A673 (cell line): ENCODE data around the gene EEF1AKMT3. TPM values are rescaled to one million over a fixed set of nuclear protein-coding genes. Genes with fewer than 3 reads are reported as not detected.

Experiments used
- BruUV-seq: library from RNA; stranded (reverse); fragments of 400-500 nt; replicated peaks from 2 replicates; lab custom pipeline; 2021; lab: Mats Ljungman, UMichigan
- CTCF ChIA-PET: fragments of 300-600 bp; sonication (Branson Sonifier 250); formaldehyde crosslinking; loops from one replicate; lab custom pipeline; 2022; ENCODE audit warnings: antibody characterized with exemption; lab: Charles Lee
- POLR2A ChIA-PET: fragments of 300-600 bp; sonication (Branson Sonifier 250); formaldehyde crosslinking; loops from one replicate; lab custom pipeline; 2022; ENCODE audit warnings: antibody characterized with exemption; ENCODE audit not compliant: low non-redundant PET; lab: Charles Lee
- DNase-seq: peaks from one replicate; pipeline ENCODE4 v3.0.0-alpha.2; 2015; ENCODE audit warnings: low spot score
- H3K27ac ChIP-seq: fragments of 200-600 bp; sonication (generic); 2 replicates; pipeline ENCODE4 v1.5.1; 2016; ENCODE audit warnings: mixed run types, low read depth, mild to moderate bottlenecking, mixed read lengths, antibody characterized with exemption, low read length; ENCODE audit not compliant: poor library complexity, severe bottlenecking
- H3K27me3 ChIP-seq: fragments of 200-600 bp; sonication (generic); replicated peaks from 2 replicates; pipeline ENCODE4 v1.6.1; 2017; ENCODE audit warnings: mixed run types, low read depth, mild to moderate bottlenecking, mixed read lengths, antibody characterized with exemption, low read length; ENCODE audit not compliant: insufficient read depth, poor library complexity
- H3K36me3 ChIP-seq: fragments of 200-600 bp; sonication (generic); 2 replicates; pipeline ENCODE4 v1.6.1; 2016; ENCODE audit warnings: mixed run types, mild to moderate bottlenecking, mixed read lengths, antibody characterized with exemption, low read length; ENCODE audit not compliant: insufficient read depth, poor library complexity, severe bottlenecking
- H3K4me1 ChIP-seq: fragments of 200-600 bp; sonication (generic); 2 replicates; pipeline ENCODE4 v1.6.1; 2017; ENCODE audit warnings: mixed run types, mild to moderate bottlenecking, mixed read lengths, antibody characterized with exemption, low read length; ENCODE audit not compliant: insufficient read depth, poor library complexity, severe bottlenecking
- H3K4me3 ChIP-seq: fragments of 200-600 bp; sonication (generic); 2 replicates; pipeline ENCODE4 v1.5.1; 2016; ENCODE audit warnings: low read depth, mixed run types, mild to moderate bottlenecking, mixed read lengths, low read length; ENCODE audit not compliant: poor library complexity, severe bottlenecking
- H3K9me3 ChIP-seq: fragments of 200-600 bp; sonication (generic); 2 replicates; pipeline ENCODE4 v1.6.1; 2016; ENCODE audit warnings: mixed run types, low read depth, mild to moderate bottlenecking, mixed read lengths, antibody characterized with exemption, low read length; ENCODE audit not compliant: poor library complexity, severe bottlenecking
- CTCF ChIP-seq: fragments of 300-800, 200-600 bp; sonication (generic); conservative IDR thresholded peaks from 2 replicates; pipeline ENCODE4 v1.5.1; 2017; ENCODE audit warnings: low read depth, mild to moderate bottlenecking, antibody characterized with exemption, low read length, moderate library complexity, mixed read lengths
- EZH2 ChIP-seq: fragments of 200-600 bp; sonication (generic); IDR thresholded peaks from 2 replicates; pipeline ENCODE4 v1.6.1; 2017; ENCODE audit warnings: borderline replicate concordance, low read depth, mild to moderate bottlenecking, mixed read lengths, antibody characterized with exemption, low read length; ENCODE audit not compliant: poor library complexity, severe bottlenecking
- intact Hi-C: fragments of 100-400 bp; cut with micrococcal nuclease; formaldehyde crosslinking; loops from one replicate; pipeline ENCODE4 v1.10.0; 2022; ENCODE audit not compliant: unreplicated experiment
- total RNA-seq: library from RNA; stranded (reverse); gene quantifications from 2 replicates; pipeline ENCODE4 v1.2.3, GENCODE V29; 2021

EEF1AKMT3 gene
- total RNA-seq, 1 experiment from 2014 or later: 5.3 TPM

GRCh38 chr12:57781244-57781643 is 8.8 kb downstream of the EEF1AKMT3 start:
- CTCF ChIA-PET: no interaction called here
- no peak overlapping the region for H3K27ac ChIP-seq
- TF ChIP-seq EZH2: no peak
- TF ChIP-seq CTCF: no peak
- DNase-seq: no peak
- no TSS peak for BruUV-seq
- POLR2A ChIA-PET: interaction anchor here (0.6 kb wide), 1 partner anchor 421 kb away, joined by 11 read pairs; no protein-coding TSS in a partner anchor
- no peaks in the 10 kb centered on the region for H3K27me3 ChIP-seq
- intact Hi-C loops: no loop called here
- no peaks in the 10 kb centered on the region for H3K9me3 ChIP-seq
- H3K4me1 ChIP-seq: no peaks in the 10 kb centered on the region
- H3K4me3 ChIP-seq: no peak overlapping the region
- H3K36me3 ChIP-seq: peaks cover 19% of the 10 kb centered on the region

GRCh38 chr12:57781801-57782200 is 9.4 kb downstream of the EEF1AKMT3 start:
- Histone ChIP-seq H3K4me3 (no peak overlapping the region), H3K27me3 (no peaks in the 10 kb centered on the region), H3K27ac (no peak overlapping the region), H3K36me3 (peaks cover 25% of the 10 kb centered on the region), H3K9me3 (no peaks in the 10 kb centered on the region), H3K4me1 (no peaks in the 10 kb centered on the region)
- CTCF ChIA-PET: no interaction called here
- BruUV-seq: no TSS peak
- DNase-seq: no peak
- POLR2A ChIA-PET: interaction anchor here (0.6 kb wide), 1 partner anchor 421 kb away, joined by 11 read pairs; no protein-coding TSS in a partner anchor
- TF ChIP-seq EZH2: no peak
- intact Hi-C loops: no loop called here

- H3K9me3 ChIP-seq: no peaks in the 10 kb centered on the region
- no TSS peak for BruUV-seq
- no peak overlapping the region for H3K27ac ChIP-seq
- intact Hi-C loops: no loop called here
- POLR2A ChIA-PET: no interaction called here
- peak overlapping the region; percentile 95 for H3K4me3 ChIP-seq
- TF ChIP-seq CTCF (no peak), EZH2 (no peak)
- H3K36me3 ChIP-seq: peaks cover 29% of the 10 kb centered on the region
- CTCF ChIA-PET: interaction anchor here (1.4 kb wide), 1 partner anchor 10 kb away, joined by 3 read pairs; the partner anchor contains the start of genes EEF1AKMT3 and METTL1
- no peak for DNase-seq
- H3K27me3 ChIP-seq: no peaks in the 10 kb centered on the region
- no peaks in the 10 kb centered on the region for H3K4me1 ChIP-seq
Measured at GRCh38 chr12:57782243-57782607, 9.8 kb downstream of the EEF1AKMT3 start.
